NOMO-1 (cell line): ENCODE results near the gene TMC4.

Experiments
- DNase-seq, 2 experiments: peaks; one replicate each; lab custom pipeline; 2025; ENCODE audit not compliant: unreplicated experiment in 2 of 2; lab: John Stamatoyannopoulos, UW

The TMC4 gene

GRCh38 chr19:54136086-54136863 lies 36.7 kb downstream of the TMC4 start:
- DNase-seq, result no peak

DNA sequence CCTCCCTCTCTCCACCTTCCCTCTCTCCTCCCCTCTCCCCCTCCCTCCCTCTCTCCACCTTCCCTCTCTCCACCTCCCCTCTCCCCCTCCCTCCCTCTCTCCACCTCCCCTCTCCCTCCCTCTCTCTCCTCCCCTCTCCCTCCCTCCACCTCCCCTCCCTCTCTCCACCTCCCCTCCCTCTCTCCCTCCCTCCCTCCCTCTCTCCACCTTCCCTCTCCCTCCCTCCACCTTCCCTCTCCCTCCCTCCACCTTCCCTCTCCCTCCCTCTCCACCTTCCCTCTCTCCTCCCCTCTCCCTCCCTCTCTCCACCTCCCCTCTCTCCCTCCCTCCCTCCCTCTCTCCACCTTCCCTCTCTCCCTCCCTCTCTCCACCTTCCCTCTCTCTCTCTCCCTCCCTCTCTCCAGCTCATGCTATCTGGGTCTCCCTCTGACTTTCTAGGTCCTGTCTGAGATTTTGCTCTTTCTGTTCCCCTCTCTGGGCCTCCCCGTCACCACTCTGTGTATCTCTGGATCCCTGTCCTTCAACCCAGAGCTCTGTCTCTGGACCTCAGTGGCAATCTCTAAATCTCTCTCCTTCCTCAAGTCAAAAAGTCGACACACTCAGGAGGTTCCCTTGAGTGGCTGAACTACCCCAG lies 38.9 kb downstream of the TMC4 start:
- DNase-seq, result no peak

GRCh38 chr19:54133312-54133956 lies 39.5 kb downstream of the TMC4 start:
- peak in 1 of 2 experiments; percentile 53 for DNase-seq

DNA sequence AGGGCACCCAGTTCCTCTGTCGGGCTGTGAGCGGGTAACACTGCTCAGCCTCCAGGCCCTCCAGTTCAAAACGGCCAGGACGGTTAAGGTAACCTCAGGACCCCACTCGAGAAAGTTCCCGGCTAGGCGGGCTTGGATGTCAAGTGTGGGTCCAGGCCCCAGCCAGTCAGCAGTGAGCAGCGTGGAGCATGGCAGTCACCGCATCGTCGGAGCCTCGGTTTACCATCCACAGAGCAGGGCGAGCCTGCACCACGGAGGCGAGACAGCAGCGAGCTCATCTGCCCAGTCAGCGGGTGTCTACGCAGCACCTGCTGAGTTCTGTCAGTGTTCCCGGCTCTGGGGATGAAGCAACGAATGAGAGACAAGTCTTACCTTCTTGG lies 43.4 kb downstream of the TMC4 start:
- no peak for DNase-seq

DNA sequence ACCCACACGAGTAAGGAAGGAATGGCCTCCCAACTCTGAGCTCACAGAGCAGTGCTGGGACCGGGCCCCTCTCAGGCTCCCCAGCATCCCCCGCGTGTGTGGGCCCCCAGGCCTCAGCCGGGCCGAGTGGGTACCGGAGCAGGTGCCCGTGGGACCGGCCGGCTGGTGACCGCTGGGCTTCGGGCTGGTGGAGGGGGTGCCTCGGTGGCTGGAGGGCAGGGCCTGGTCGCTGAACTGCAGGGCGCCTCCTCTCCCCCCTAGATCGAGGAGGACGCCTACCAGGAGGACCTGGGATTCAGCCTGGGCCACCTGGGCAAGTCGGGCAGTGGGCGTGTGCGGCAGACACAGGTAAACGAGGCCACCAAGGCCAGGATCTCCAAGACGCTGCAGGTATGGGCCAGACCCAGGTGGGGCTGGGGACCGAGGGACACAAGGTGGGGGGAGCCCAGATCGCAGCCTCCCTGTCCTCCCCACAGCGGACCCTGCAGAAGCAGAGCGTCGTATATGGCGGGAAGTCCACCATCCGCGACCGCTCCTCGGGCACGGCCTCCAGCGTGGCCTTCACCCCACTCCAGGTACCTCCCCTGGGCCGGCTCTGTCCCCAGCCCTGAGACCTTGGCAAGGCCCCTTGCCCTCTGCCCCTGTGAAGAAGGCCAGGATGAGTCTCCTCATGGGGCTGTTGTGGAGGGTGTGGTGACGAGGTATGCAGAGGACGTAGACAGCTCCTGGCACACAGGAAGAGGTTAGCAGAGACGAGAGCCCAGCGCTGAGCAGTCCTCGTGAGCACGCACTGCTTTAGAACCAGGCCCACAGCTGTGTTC lies 44.0 kb downstream of the TMC4 start:
- DNase-seq, result no peak

GRCh38 chr19:54128441-54128725 lies 44.6 kb downstream of the TMC4 start:
- no peak for DNase-seq

- no peak for DNase-seq
These were observed 45.1 kb downstream of the TMC4 start for GRCh38 chr19:54127688-54128440.

GRCh38 chr19:54125713-54126112 lies 47.2 kb downstream of the TMC4 start:
- DNase-seq, result no peak

DNA sequence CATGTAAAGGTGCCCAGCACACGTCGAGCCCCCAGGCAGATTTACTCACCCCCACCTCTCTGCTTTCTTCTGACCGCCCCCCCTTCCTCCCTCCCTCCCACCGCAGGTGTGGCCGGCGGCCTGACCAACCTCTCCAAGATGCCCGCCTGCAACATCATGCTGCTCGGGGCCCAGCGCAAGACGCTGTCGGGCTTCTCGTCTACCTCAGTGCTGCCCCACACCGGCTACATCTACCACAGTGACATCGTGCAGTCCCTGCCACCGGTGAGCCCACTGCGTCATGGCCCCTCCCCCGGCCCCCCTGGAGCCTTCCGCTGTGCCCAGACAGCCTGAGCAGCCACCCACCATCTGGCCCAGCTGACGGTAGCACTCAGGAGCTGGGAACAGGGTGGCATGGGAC lies 48.6 kb downstream of the TMC4 start:
- no peak for DNase-seq

DNA sequence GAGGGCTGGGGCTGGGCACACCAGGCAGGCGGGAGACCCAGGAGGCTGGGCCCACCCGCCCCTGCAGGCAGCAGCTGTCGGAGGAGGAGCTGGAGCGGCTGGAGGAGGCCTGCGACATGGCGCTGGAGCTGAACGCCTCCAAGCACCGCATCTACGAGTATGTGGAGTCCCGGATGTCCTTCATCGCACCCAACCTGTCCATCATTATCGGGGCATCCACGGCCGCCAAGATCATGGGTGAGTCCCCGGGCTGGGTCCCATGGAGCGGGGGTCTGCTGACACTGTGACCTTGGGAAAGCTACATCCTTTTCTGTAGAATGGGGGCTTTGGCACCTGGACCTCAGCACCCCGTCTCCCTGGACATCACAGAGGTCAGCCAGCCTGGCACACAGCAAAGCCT lies 49.3 kb downstream of the TMC4 start:
- DNase-seq, result no peak

DNA sequence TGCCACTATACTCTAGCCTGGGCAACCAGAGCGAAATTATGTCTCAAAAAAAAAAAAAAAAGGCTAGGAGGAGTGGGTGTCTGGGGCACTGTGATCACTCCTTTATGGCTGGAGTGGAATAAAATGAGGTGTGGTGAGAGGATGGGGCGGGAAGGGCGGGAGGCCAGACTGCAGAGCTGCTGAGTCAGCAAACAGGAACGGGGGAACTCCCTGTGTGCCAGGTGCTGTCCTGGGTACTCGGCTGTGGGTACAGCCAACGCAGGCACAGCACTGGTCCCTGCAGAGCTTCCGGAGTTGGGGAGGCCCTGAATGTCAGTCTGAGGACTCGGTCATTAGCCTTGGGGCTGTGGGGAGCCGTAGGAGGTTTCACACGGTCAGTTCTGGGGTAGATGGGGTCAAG lies 51.7 kb downstream of the TMC4 start:
- no peak for DNase-seq

GRCh38 chr19:54115109-54116063 lies 57.6 kb downstream of the TMC4 start, which contains the start of the genes PRPF31 and TFPT:
PRPF31 (plus strand) TSS chr19:54115754; CDS start chr19:54118279, 2,525 bp downstream.
TFPT (minus strand) TSS chr19:54115657; CDS start chr19:54115269, 388 bp downstream.
- DNase-seq, result peak; percentile 97 to 98

- peak; percentile 60 to 61 for DNase-seq
These were observed 58.4 kb downstream of the TMC4 start for GRCh38 chr19:54114340-54115108.
